Activated CD8-positive, alpha-beta memory T cell treated with anti-CD3 and anti-CD28 coated beads for 36 hours (primary cell): Measurements from ENCODE around the gene MEPCE. TPM values are rescaled to one million over a fixed set of nuclear protein-coding genes. Genes with fewer than 3 reads are reported as not detected.
"Not testable (repeated sequence)": the region's sequence is repeated elsewhere in the genome, so short reads cannot be mapped to it uniquely, and the experiment has no call there.

ENCODE experiments used
- CTCF ChIA-PET: fragments of 350-600 bp; sonication (Branson Sonifier 250); formaldehyde crosslinking; loops from one replicate; lab custom pipeline; 2021; ENCODE audit warnings: antibody characterized with exemption; lab: Charles Lee
- POLR2A ChIA-PET: fragments of 350-600 bp; sonication (Branson Sonifier 250); formaldehyde crosslinking; loops from one replicate; lab custom pipeline; 2021; ENCODE audit warnings: antibody characterized with exemption; lab: Charles Lee
- total RNA-seq, 2 experiments: library from RNA; stranded (reverse); gene quantifications; one replicate each; pipeline ENCODE4 v1.2.3, GENCODE V29; 2021

Gene MEPCE
- total RNA-seq, 2 experiments from 2014 or later, result 69.9 to 70.3 TPM

DNA sequence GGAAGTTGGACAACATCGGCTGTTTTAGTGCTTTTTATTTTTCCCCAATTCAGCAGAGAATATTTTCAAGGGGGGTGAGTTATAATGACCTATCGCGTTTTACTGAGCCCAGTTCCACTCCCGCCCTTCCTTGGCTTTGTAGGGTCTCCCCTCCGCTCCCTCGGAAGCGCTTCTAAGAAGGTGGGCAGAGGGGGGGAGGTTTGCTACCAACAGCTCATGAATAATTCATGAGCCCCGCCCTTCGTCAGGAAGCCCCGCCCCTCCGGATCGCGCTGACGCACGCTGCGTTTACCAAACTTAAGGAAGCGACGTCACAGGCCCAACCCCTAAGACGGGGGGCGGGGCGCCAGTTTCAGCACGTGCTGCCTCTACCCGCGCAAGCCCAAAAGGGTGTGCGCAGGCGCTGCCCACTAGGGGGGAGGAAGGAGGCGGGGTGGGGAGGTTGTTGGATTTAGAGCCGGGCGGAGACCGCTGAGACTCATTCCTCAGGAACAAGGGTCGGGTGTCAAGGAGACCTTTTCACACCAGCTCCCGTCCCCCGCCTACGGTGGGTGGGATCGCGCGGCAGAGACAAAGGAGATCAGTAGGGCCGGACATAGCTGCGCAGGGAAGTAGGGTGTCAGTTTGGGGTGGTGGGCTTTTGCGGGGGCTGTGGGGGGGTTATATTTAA, 529 bp upstream of the MEPCE start:
- CTCF ChIA-PET, result interaction anchor here (1.1 to 2.5 kb wide), 4 partner anchors 21 to 276 kb away, joined by 3 to 9 read pairs (median 3); partner anchors contain the start of gene FBXO24
- POLR2A ChIA-PET, result interaction anchor here (0.6 to 2.5 kb wide), 17 partner anchors 15 to 309 kb away, joined by 3 to 8 read pairs (median 3); partner anchors contain the start of genes FBXO24, GPC2, LAMTOR4 and MBLAC1

DNA sequence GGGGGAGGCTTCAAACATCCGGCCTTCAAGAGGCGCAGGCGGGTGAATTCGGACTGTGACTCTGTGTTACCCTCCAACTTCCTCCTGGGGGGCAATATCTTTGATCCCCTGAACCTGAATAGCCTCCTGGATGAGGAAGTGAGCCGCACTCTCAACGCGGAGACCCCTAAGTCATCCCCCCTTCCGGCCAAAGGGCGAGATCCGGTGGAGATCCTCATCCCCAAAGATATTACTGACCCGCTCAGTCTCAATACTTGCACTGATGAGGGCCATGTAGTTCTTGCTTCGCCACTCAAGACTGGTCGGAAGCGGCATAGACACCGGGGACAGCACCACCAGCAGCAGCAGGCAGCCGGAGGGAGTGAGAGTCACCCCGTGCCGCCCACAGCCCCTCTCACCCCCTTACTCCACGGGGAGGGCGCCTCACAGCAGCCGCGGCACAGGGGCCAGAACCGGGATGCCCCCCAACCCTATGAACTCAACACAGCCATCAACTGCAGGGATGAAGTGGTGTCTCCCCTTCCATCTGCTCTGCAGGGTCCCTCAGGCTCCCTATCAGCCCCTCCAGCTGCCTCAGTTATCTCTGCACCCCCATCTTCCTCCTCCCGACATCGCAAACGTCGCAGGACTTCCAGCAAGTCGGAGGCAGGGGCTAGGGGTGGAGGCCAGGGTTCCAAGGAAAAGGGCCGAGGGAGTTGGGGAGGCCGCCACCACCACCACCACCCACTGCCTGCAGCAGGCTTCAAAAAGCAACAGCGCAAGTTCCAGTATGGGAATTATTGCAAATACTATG, 1.1 kb downstream of the MEPCE start:
- ChIA-PET CTCF (interaction anchor here (0.8 to 1.1 kb wide), 2 partner anchors 15 to 20 kb away, joined by 4 to 9 read pairs; no protein-coding TSS in a partner anchor), POLR2A (interaction anchor here (0.6 to 0.9 kb wide), 4 partner anchors 18 to 252 kb away, joined by 3 to 4 read pairs (median 3); no protein-coding TSS in a partner anchor)

DNA sequence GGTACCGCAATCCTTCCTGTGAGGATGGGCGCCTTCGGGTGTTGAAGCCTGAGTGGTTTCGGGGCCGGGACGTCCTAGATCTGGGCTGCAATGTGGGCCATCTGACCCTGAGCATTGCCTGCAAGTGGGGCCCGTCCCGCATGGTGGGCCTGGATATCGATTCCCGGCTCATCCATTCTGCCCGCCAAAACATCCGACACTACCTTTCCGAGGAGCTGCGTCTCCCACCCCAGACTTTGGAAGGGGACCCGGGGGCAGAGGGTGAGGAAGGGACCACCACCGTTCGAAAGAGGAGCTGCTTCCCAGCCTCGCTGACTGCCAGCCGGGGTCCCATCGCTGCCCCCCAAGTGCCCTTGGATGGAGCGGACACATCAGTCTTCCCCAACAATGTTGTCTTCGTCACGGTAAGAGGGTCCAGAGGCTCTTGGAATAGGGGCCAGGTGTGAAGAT, 1.7 kb downstream of the MEPCE start:
- CTCF ChIA-PET, result no interaction called here
- POLR2A ChIA-PET, result no interaction called here

DNA sequence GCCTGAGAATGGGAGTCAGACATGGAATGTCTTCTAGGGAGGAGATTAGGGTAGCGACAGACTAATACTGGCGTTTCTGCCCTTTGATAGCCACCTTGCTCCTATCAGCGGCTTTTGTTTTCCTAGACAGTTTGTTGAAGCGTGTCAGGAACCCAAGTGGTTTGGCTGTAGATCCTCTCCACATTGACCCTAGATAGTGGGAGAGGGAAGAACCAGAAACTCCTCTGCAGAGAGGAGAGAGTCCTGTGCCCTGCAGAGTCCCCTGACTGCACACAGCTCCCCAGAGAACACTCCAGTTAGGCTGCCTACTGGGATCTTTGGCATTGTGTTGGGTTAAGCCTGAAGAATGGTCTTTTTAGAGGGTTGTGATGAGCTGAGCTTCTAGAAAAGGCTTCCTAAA, 2.4 kb downstream of the MEPCE start:
- CTCF ChIA-PET, result no interaction called here
- POLR2A ChIA-PET, result no interaction called here

DNA sequence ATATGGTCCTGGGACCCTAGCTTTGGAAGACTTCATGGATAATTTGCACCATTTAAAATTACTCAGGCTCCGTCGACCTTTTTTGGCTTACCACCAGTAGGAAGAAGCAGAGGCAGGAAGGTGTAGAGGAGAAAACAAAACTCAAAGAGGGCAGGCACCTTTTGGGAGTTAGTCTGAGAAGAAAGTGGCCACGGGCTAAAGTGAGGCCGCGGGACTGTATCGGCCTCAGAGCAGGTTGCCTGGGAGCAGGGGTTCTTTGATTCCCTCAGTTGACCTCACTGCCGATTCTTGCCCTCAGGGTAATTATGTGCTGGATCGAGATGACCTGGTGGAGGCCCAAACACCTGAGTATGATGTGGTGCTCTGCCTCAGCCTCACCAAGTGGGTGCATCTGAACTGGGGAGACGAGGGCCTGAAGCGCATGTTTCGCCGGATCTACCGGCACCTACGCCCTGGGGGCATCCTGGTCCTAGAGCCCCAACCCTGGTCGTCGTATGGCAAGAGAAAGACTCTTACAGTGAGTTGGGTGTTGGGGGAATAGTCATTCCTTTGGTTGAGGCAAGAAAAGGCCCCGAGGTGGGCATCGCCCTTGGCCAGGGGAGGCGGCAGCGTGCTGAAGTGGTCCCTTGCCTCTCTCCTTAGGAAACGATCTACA, 3.1 kb downstream of the MEPCE start:
- POLR2A ChIA-PET, result no interaction called here
- CTCF ChIA-PET, result no interaction called here

DNA sequence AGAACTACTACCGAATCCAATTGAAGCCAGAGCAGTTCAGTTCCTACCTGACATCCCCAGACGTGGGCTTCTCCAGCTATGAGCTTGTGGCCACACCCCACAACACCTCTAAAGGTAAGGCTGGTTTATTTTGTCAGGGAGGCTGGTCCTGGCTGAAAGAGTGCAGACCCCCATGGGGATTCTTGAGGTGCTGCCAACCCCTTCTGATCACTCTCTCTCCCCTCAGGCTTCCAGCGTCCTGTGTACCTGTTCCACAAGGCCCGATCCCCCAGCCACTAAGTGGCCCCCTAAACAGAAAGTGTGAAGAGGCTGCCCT, 3.6 kb downstream of the MEPCE start:
- POLR2A ChIA-PET, result no interaction called here
- CTCF ChIA-PET, result no interaction called here

DNA sequence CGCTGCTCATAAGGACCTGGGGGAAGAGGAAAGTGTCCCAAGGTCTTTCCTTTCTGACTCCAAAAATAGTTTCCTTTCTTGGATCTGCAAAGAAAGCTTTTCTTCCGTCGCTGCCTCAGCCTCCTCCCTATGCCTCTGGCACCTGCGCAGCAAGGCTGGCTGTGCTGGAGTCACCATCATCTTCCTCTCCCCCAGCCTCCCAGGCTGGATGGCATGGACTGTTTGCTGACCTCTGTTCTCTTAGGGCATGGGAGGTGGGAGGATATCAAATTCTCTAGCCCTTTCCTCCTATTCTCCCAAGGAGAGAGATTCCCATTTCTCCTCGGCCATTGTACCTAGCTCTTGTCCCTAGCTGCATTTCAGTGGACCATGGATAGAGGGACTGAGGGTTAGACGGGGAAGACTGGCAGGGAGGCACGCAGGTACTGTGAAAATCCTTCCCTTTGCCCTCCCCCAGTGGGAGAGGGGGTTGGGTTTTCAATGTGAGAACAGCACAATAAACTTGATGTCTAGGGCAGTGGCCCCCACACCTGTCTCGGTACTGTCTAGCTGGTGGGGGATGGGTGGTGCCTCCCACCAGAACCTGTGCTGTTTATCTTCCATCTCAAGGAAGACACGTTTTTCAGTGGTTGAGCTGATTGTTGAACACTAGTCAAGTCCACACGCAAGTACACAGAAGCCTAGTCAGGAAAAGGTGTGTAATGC, 4.1 kb downstream of the MEPCE start:
- ChIA-PET POLR2A (no interaction called here), CTCF (interaction anchor here (1.4 kb wide), 1 partner anchor 49 kb away, joined by 4 read pairs; no protein-coding TSS in a partner anchor)

DNA sequence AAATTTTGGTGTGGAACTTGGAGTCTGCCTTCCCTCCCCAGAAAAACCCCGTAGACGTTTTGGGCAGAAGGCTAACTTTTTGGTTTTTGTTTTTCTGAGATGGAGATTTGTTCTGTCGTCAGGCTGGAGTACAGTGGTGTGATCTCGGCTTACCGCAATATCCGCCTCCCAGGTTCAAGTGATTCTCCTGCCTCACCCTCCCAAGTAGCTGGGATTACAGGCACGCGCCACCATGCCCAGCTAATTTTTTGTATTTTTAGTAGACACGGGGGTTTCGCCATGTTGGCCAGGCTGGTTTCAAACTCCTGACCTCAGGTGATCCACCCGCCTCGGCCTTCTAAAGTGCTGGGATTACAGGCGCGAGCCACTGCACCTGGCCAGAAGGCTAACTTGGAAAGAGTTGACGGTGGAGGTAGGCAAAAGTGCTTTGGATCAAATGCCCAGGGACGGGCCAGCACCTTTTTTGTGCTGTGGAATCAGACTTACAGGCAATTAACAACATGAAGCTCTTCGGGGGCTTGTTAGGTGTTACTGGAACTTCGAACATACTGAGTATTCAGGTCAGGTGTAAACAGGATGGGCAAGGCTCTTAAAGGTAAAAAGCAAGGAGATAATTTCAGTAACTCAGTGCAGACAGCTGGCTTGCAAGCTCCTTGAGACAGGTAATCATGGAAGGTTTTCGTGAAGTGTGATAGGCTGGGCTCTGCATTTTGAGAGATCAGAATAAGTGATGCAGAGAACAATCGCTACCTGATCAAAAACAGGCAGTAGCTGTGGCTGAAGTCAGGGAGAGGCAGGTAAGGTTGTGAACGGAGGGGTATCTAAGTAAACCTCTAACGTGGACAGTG, 4.9 kb downstream of the MEPCE start:
- CTCF ChIA-PET, result interaction anchor here (0.7 to 1.4 kb wide), 4 partner anchors 16 to 124 kb away, joined by 3 to 4 read pairs (median 4); no protein-coding TSS in a partner anchor
- POLR2A ChIA-PET, result interaction anchor here (0.8 kb wide), 1 partner anchor 19 kb away, joined by 3 read pairs; no protein-coding TSS in a partner anchor

DNA sequence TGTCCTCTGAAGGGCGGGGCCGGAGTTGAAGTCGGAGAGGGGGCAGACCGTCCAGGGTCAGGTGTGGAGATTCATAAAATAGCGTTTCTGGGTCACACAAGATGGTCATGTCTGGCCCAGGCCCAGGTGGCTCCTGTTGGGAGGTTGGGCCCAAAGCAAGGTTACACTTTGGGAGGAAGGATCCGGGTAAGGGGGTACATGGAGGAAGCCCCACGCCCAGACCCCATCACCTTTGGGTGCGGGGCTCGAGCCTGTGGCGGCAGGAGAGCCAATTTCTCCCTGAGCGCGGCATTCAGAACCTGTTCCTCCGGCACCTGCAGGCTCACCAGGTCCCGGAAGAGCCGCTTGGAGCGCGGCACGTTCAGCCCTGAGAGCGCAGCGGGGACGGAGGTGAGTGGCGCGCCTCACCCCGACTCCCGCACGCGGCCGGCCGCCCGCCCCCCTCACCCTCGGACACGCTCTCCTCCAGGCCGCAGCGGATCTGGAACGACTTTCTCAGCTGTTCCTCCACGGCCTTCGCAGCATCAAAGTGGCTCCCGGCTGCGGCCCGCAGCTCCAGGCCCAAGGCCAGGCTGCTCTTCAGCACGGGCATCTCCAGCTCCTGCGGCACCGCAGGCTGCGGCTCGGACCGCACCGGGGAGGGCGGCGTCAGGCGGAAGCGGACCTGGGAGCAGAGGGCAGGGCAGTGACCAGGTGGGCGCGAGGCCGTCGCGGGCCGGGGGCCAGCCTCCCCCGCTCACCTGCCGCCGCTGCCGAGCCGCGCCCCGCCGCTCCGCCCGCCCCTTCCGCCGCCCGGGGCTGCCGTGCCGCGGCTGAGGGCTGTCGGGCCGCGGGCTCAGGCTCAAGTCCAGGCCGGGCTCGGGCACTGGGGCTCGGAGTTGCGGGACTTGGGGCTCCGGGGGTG, 6.0 kb downstream of the MEPCE start:
- POLR2A ChIA-PET, result interaction anchor here (0.9 to 1.3 kb wide), 3 partner anchors 107 to 151 kb away, joined by 3 to 7 read pairs (median 3); partner anchors contain the start of gene FBXO24
- CTCF ChIA-PET, result interaction anchor here (1.3 to 2.4 kb wide), 3 partner anchors 14 to 20 kb away, joined by 3 to 8 read pairs (median 4); no protein-coding TSS in a partner anchor

DNA sequence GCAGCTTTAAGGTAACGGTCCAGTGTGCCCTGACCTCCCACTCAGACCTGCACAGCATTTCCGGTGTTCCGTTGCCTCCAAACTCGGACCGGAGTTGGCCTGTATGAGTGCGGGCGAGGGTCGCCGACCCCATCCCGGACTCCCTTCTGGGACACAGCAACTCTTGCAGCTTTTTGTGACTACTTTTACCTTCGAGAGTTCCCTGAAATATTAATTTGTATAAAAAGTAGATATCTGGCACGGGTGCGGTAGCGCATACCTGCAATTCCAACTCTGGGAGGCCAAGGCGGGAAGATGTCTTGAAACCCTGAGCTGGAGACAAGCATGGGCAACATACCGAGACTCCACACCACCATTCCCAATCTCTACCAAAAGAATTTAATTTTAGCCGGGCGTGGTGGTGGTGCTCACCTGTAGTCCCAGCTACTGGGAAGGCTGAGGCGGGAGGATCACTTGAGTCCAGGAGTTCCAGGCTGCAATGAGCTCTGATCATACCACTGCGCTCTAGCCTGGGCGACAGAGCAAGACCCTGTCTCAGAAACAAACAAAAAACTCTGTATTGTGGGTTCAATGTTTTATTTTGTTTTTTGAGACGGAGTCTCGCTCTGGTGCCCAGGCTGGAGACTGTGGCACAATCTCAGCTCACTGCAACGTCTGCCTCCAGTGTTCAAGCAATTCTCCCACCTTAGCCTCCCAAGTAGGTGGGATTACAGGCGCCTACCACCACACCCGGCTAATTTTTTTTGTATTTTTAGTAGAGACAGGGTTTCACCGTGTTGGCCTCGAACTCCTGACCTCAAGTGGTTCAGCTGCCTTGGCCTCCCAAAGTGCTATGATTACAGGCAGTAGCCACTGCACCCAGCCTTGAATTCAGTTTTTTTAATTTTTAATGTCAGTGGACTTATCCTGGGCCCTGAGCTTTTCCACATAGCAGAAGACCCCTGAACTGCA, 7.8 kb downstream of the MEPCE start:
- CTCF ChIA-PET, result interaction anchor here (0.8 to 2.4 kb wide), 5 partner anchors 9 to 149 kb away, joined by 3 to 8 read pairs (median 4); partner anchors contain the start of genes FBXO24 and LRCH4
- POLR2A ChIA-PET, result interaction anchor here (0.7 to 1.0 kb wide), 5 partner anchors 13 to 355 kb away, joined by 3 to 5 read pairs (median 4); no protein-coding TSS in a partner anchor

DNA sequence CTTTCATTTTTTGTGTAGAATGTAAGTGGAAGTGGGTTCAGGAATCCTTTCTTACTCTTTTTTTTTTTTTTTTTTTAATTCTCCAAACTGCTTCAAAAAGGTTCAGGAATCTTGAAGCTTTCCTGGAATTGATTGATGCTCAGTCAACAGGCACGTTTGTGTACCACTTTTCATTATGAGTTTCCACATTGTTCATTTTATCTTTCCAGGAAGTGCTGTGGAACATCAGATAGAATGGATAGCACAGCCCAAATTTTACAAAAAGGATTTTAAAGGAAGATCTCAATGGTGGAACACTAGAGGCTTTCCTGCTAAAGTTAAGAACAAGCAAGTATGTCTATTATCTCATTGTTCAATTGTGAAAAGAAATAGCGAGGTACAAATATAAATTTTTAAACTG, 8.5 kb downstream of the MEPCE start:
- CTCF ChIA-PET, result interaction anchor here (2.1 to 2.4 kb wide), 2 partner anchors 9 to 13 kb away, joined by 8 read pairs; no protein-coding TSS in a partner anchor
- POLR2A ChIA-PET, result interaction anchor here (0.6 kb wide), 1 partner anchor 196 kb away, joined by 13 read pairs; no protein-coding TSS in a partner anchor

DNA sequence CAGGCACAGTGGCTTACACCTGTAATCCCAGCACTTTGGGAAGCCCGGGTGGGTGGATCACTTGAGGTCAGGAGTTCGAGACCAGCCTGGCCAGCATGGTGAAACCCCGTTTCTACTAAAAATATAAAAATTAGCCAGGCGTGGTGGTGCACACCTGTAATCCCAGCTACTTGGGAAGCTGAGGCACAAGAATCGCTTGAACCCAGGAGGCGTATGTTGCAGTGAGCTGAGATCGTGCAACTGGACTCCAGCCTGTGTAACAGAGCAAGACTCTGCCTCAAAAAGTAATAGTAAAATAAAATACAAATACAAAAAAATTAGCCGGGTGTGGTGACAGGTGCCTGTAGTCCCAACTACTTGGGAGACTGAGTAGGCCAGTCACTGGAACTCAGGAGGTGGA, 9.1 kb downstream of the MEPCE start:
- POLR2A ChIA-PET, result interaction anchor here (0.6 to 1.0 kb wide), 2 partner anchors 27 to 196 kb away, joined by 4 to 13 read pairs; no protein-coding TSS in a partner anchor
- CTCF ChIA-PET, result not testable (repeated sequence)

DNA sequence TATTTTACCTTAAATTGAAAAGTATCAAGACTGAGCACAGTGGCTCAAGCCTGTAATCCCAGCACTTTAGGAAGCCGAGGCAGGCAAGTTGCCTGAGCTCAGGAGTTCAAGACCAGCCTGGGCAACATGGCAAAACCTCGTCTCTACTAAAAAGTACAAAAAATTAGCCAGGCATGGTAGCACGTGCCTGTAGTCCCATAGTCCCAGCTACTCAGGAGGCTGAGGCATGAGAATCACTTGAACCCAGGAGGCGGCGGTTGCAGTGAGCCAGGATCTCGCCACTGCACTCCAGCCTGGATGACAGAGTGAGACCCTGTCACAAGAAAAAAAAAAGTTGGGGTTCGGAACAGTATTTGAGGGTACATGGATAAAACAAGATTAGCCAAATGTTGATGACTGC, 9.6 kb downstream of the MEPCE start:
- POLR2A ChIA-PET, result interaction anchor here (1.0 kb wide), 1 partner anchor 27 kb away, joined by 4 read pairs; no protein-coding TSS in a partner anchor
- CTCF ChIA-PET, result not testable (repeated sequence)

DNA sequence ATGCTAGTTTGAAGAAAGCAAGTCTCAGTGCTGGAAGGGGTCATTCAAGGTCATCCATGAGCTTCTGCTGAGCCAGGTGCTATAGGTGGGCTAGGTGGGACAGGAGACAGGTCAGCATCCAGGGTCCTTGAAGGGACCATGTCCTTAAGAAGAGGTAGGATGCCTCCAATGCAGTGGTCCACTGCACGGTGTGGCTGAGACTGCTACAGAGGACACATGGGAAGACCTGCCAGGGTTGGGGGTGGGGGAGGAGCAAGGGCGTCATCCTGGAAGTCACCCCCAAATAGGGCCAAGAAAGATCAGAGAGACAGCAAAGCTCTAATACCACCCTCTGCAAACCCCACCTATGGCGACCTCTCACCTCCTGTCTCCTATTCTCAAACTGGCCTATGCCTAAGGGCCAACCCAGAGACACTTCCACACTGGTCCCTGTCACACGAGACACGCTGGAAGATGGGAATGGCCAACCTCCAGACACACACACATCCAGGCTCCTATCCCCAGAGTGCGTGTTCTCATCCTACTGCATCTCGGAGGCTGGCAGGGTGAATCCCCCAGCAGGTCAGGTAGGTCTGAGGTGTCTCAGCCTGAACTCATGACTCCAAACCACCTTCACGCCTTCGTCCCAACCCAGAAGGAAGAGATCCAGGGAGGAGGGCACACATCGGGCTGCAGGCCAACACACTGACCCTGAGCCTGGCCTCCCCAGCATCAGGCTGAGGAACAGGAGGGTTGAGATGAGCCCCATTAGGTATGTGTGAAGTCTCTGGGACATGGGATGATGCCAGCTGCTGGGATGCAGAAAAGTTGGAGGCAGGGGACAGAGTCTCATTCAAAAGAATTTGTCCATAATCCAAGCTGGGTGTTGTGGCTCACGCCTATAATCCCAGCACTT, 12.3 kb downstream of the MEPCE start:
- CTCF ChIA-PET, result interaction anchor here (0.7 kb wide), 1 partner anchor 267 kb away, joined by 3 read pairs; no protein-coding TSS in a partner anchor
- POLR2A ChIA-PET, result no interaction called here
